Measurements from ENCODE around the gene ZNF560. TPM values are rescaled to one million over a fixed set of nuclear protein-coding genes. Genes with fewer than 3 reads are reported as not detected.

The ZNF560 gene
- total RNA-seq, 1 donor from 2014 or later: not detected

DNA sequence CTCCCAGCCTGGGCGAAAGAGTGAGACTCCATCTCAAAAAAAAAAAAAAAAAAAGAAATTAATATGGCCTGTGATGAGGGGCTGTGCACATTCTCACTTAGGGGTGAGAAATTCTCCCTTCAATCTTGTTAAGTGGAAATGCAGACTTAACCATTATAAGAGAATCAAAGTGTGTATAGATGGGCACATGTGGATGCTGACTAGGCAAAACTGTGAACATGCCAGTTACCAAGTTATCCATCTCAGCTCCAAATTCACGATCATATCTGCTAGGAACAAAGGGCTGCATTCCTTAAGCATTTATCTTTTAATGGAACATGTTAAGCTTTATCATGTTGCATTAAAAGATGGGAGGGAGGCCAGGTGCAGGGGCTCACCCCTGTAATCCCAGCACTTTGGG is 4.3 kb downstream of the ZNF560 start:
- intact Hi-C loops (cut with DNase I): no loop called here
- DNase-seq (no peak), ATAC-seq (no peak)
- H3K27me3 ChIP-seq: no peaks in the 10 kb centered on the region
- H3K36me3 ChIP-seq: no peaks in the 10 kb centered on the region
- H3K4me3 ChIP-seq: no peak overlapping the region
- no peaks in the 10 kb centered on the region for H3K4me1 ChIP-seq
- TF ChIP-seq, protein P1, sequence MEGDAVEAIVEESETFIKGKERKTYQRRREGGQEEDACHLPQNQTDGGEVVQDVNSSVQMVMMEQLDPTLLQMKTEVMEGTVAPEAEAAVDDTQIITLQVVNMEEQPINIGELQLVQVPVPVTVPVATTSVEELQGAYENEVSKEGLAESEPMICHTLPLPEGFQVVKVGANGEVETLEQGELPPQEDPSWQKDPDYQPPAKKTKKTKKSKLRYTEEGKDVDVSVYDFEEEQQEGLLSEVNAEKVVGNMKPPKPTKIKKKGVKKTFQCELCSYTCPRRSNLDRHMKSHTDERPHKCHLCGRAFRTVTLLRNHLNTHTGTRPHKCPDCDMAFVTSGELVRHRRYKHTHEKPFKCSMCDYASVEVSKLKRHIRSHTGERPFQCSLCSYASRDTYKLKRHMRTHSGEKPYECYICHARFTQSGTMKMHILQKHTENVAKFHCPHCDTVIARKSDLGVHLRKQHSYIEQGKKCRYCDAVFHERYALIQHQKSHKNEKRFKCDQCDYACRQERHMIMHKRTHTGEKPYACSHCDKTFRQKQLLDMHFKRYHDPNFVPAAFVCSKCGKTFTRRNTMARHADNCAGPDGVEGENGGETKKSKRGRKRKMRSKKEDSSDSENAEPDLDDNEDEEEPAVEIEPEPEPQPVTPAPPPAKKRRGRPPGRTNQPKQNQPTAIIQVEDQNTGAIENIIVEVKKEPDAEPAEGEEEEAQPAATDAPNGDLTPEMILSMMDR (IDR thresholded peaks at IDR 0.05): no peak
- H3K27ac ChIP-seq: no peak overlapping the region
- peaks cover 6% of the 10 kb centered on the region for H3K9me3 ChIP-seq

- Histone ChIP-seq H3K27me3 (no peaks in the 10 kb centered on the region), H3K4me3 (no peak overlapping the region), H3K4me1 (no peaks in the 10 kb centered on the region), H3K27ac (no peak overlapping the region), H3K36me3 (no peaks in the 10 kb centered on the region), H3K9me3 (peaks cover 17% of the 10 kb centered on the region)
- intact Hi-C loops (cut with DNase I): no loop called here
- no peak for DNase-seq
- TF ChIP-seq, protein P1 (IDR thresholded peaks at IDR 0.05): no peak
- no peak for ATAC-seq
These were observed 11.4 kb downstream of the ZNF560 start for GRCh38 chr19:9487016-9487415.

DNA sequence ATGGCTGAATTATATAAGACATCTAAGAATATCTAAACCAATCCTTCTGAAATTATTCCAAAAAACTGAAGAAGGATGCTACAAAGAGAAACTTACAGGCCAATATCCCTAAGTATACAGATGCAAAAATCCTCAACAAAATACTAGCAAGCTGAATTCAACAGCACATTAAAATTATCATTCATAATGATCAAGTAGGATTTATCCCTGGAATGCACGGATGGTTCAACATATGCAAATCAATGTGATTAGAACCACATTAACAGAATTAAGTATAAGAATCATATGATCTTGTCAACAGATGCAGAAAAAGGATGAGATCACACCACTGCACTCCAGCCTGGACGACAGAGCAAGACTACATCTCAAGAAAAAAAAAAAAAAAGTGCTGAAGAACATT is 13.3 kb downstream of the ZNF560 start:
- H3K9me3 ChIP-seq: peaks cover 21% of the 10 kb centered on the region
- no peaks in the 10 kb centered on the region for H3K27me3 ChIP-seq
- intact Hi-C loops (cut with DNase I): no loop called here
- ATAC-seq (no peak), DNase-seq (no peak)
- no peak overlapping the region for H3K4me3 ChIP-seq
- no peak overlapping the region for H3K27ac ChIP-seq
- TF ChIP-seq, protein P1 (IDR thresholded peaks at IDR 0.05): no peak
- H3K36me3 ChIP-seq: no peaks in the 10 kb centered on the region
- no peaks in the 10 kb centered on the region for H3K4me1 ChIP-seq

DNA sequence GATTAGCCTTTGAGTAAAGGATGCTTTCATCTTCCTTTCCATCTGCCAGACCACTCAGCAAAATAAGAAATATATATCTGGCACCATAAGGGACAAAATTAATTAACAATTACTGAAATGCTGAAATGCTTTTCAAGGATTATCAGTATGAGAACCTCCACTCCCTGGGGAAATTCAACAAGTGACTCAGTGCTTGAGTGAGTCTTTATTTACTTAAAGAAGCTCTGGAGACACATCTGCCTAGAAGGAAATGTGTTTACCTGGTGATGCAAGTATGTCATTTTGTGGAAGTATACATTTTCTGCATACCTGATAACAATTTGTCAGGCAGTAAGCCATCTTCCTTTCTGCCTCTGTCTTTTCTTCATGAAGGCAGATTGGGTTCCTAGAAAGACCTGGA is 23.4 kb downstream of the ZNF560 start:
- Histone ChIP-seq H3K27me3 (no peaks in the 10 kb centered on the region), H3K9me3 (peaks cover 16% of the 10 kb centered on the region), H3K4me3 (no peak overlapping the region), H3K4me1 (no peaks in the 10 kb centered on the region), H3K27ac (no peak overlapping the region), H3K36me3 (no peaks in the 10 kb centered on the region)
- TF ChIP-seq, protein P1 (IDR thresholded peaks at IDR 0.05): no peak
- intact Hi-C loops (cut with DNase I): no loop called here
- DNase-seq (no peak), ATAC-seq (no peak)

DNA sequence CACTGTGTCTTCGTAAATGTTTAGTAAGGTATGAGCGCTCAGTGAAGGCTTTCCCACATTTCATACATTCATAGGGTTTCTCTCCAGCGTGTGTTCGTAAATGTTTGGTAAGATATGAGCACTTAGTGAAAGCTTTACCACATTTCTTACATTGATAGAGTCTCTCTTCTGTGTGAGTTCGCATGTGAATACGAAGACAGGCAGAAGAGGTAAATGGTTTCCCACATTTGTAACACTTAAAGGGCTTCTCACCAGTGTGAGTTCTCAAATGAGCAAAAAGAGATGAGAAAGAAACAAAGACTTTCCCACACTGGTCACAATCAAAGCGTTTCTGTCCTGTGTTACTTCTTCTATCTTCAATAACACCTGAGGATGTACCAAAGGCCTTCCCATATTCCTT is 31.3 kb downstream of the ZNF560 start:
- ATAC-seq: no peak
- Histone ChIP-seq H3K27ac (no peak overlapping the region), H3K27me3 (no peaks in the 10 kb centered on the region), H3K36me3 (no peaks in the 10 kb centered on the region), H3K4me1 (no peaks in the 10 kb centered on the region), H3K4me3 (no peak overlapping the region), H3K9me3 (peaks cover 55% of the 10 kb centered on the region)
- no peak for DNase-seq
- intact Hi-C loops (cut with DNase I): no loop called here
- TF ChIP-seq, protein P1 (IDR thresholded peaks at IDR 0.05): no peak

DNA sequence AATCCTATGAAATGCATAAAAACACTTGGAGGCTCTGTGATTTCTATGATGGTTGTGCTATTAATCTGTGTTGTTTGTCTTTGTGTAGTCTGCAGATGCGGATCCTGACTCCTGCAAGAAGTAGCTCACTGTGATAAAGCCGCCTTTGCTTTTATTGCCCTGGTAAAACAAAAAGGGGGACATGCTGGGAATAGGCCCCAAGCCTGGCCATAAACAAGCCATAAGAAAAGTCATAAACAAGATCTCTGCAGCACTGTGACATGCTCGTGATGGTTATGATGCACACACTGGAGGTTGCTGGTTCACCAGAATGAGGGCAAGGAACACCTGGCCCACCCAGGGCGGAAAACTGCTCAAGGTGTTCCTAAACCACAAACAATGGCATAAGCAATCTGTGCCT is 36.5 kb downstream of the ZNF560 start:
- Histone ChIP-seq H3K4me3 (no peak overlapping the region), H3K36me3 (no peaks in the 10 kb centered on the region), H3K9me3 (peaks cover 56% of the 10 kb centered on the region), H3K27me3 (no peaks in the 10 kb centered on the region), H3K4me1 (no peaks in the 10 kb centered on the region), H3K27ac (no peak overlapping the region)
- TF ChIP-seq, protein P1 (IDR thresholded peaks at IDR 0.05): no peak
- intact Hi-C loops (cut with DNase I): no loop called here
- no peak for DNase-seq
- ATAC-seq: no peak

All from upper lobe of right lung (tissue), 1 donor.